Measurements from ENCODE around the gene GSG1.
"Not testable (repeated sequence)": the region's sequence is repeated elsewhere in the genome, so short reads cannot be mapped to it uniquely, and the experiment has no call there.

Gene GSG1

GRCh38 chr12:13036881-13037280 is 66.6 kb downstream of the GSG1 start:
- no peak for DNase-seq
- Histone ChIP-seq H3K36me3 (no peaks in the 10 kb centered on the region), H3K27ac (no peak overlapping the region), H3K4me1 (no peaks in the 10 kb centered on the region), H3K4me3 (no peak overlapping the region), H3K27me3 (no peaks in the 10 kb centered on the region), H3K9me3 (no peaks in the 10 kb centered on the region)
- TF ChIP-seq, protein P1, sequence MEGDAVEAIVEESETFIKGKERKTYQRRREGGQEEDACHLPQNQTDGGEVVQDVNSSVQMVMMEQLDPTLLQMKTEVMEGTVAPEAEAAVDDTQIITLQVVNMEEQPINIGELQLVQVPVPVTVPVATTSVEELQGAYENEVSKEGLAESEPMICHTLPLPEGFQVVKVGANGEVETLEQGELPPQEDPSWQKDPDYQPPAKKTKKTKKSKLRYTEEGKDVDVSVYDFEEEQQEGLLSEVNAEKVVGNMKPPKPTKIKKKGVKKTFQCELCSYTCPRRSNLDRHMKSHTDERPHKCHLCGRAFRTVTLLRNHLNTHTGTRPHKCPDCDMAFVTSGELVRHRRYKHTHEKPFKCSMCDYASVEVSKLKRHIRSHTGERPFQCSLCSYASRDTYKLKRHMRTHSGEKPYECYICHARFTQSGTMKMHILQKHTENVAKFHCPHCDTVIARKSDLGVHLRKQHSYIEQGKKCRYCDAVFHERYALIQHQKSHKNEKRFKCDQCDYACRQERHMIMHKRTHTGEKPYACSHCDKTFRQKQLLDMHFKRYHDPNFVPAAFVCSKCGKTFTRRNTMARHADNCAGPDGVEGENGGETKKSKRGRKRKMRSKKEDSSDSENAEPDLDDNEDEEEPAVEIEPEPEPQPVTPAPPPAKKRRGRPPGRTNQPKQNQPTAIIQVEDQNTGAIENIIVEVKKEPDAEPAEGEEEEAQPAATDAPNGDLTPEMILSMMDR (IDR thresholded peaks at IDR 0.05): no peak
- intact Hi-C loops (cut with DNase I; ENCODE audit: low total_unique reads): no loop called here

- H3K27ac ChIP-seq; H3K36me3 ChIP-seq; DNase-seq; intact Hi-C loops (cut with DNase I; ENCODE audit: low total_unique reads); H3K4me1 ChIP-seq; H3K27me3 ChIP-seq; H3K4me3 ChIP-seq; H3K9me3 ChIP-seq: not testable (repeated sequence)
Measured at GRCh38 chr12:13035335-13035734, 68.1 kb downstream of the GSG1 start.
